Posterior vena cava (tissue), 2 donors: Measurements from ENCODE around the gene DLG2. TPM values are rescaled to one million over a fixed set of nuclear protein-coding genes. Genes with fewer than 3 reads are reported as not detected.
"Not testable (repeated sequence)": the region's sequence is repeated elsewhere in the genome, so short reads cannot be mapped to it uniquely, and the experiment has no call there.

ENCODE experiments used
- DNase-seq: peaks from one replicate; pipeline ENCODE4 v3.0.0-alpha.2; 2020; ENCODE audit warnings: low spot score
- intact Hi-C, 2 donors: fragments of 100-400 bp; cut with DNase I; formaldehyde crosslinking; loops; one replicate each; pipeline versions ENCODE4 v1.14.1 to v1.14.2; 2022 to 2023
- total RNA-seq, 2 donors: library from RNA; stranded (reverse); fragmentation: NEBNext Ultra II Directional; extraction: Animal tissue kit (Norgen Biotek cat#: 25700); gene quantifications; one replicate each; pipeline ENCODE4 v1.2.1, GENCODE V29; 2021
- donor health status: DM: yes; HTN: yes; CAD: no.
- donor health status: DM: yes; HTN: yes; CAD: no.

DLG2 gene
- total RNA-seq, 2 donors from 2014 or later, result 17.2 to 20.5 TPM

DNA sequence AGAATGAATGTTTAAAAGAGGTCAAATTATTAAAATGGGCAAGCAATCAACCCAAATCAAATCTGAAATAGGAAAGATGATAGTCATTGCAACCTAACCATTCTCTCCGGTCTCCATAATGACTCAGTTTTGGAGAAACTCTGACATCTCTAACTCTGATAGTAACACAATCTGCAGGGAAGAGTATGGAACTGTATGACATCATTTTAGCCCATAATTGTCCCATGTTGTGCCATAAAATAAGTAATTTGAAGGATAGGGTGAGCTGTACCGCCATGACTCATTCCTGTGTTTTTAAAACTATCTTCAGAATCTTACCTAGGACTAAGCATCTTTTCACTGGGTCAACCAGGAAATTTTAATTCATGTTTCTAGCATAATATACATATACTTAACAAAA lies 350.8 kb downstream of the DLG2 start:
- intact Hi-C loops, result no loop called here
- no peak for DNase-seq

- intact Hi-C loops, DNase-seq: not testable (repeated sequence)
These were observed 356.8 kb downstream of the DLG2 start for GRCh38 chr11:85270315-85270714.

DNA sequence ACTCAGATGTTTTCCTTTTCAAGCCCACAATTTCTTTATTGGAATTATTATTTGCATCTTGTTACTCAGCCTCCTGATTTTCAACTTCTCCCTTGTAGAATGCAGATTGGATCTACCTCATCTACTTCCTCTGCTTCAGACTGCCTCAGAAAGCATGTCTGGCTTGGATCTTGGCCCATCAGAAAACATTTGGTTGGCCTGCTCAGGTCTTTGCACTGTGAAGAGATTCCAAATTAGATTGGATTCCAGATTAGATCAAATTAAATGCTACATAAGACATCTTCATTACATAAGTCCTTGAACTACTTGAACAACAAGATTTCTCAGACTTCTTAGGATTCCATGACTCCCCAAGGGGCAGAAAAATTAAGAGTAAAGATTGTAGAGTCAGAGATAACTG lies 358.0 kb downstream of the DLG2 start:
- intact Hi-C loops, result no loop called here
- DNase-seq, result no peak

DNA sequence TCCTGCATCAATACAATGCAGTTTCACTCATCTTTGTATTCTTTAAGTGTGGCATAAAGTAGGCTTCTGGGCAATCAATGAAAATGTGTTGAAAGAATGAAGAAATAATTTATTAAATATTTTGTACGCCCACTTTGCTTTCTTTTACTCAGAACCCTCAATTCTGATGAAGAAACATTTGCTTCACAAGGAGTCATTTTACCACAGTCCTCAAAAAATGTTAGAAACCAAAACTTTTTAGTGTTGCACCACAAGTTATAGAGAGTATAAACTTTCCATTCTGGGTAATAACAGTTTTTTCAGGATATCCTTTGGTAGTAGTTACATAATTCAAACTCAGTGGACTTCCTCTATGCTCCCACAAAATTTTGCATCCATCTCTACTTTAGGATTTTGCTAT lies 360.5 kb downstream of the DLG2 start:
- intact Hi-C loops, result no loop called here
- no peak for DNase-seq

- DNase-seq, result no peak
- intact Hi-C loops, result no loop called here
These were observed 363.8 kb downstream of the DLG2 start for GRCh38 chr11:85263328-85263727.

DNA sequence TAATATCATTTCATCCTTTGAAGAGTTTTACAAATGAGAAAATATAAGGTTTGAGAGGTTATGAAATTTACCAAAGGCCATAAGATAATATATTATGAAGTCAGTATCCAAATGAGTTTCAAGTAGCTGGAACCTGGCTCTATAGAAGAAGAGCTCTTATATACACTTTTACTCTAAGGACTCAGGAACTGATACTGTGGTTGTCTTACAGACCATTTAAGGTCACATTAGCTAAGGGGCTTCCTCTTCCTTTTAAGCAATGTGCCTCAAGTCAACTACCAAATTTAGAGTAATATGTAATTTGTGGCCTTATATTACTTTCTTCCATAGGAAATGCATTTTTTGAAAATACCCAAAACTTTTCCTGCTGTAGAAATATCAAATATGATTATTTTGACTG lies 369.3 kb downstream of the DLG2 start:
- intact Hi-C loops, result no loop called here
- DNase-seq, result no peak

DNA sequence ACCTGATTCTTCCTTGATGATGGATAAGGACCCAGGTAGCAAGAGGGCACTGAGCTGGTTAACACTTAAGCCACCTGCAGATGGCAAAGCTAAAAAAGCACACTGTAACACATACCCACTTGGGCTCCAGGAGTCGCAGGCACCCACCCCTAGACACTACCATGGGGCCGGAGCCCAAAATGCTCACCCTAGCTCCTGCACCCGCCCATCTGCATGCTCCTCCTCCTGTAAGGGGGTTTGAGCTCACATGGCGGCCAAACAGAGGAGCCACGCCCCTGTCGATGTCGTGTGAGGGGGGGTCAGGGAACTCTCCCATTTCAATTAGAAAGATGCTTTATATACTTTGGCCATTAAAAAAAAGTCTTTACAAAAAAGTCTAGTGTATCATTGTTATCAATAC lies 370.7 kb downstream of the DLG2 start:
- no peak for DNase-seq
- intact Hi-C loops, result no loop called here

GRCh38 chr11:85249482-85249881 lies 377.7 kb downstream of the DLG2 start:
- no peak for DNase-seq

DNA sequence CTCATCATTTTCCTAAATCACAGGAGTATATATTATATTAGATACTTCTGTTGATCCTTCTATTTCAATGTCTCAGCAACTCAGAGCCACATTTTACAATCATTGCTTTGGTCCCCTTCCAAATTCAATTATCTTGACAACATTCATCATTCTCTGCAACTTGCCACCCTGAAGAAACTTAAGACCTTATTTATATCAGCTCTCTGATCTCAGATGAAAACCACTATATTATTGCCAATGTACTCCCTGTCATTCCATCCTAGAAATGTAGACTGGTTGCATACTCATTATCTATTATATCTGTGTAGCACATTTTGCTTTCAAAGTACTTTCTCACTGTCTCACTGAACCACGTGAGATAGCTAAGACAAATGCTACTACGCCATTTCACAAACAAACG lies 379.3 kb downstream of the DLG2 start:
- intact Hi-C loops, result no loop called here
- DNase-seq, result no peak

More at GRCh38 chr11:85249482-85249881, 377.7 kb downstream of the DLG2 start:
- intact Hi-C loops, result no loop called here

DNA sequence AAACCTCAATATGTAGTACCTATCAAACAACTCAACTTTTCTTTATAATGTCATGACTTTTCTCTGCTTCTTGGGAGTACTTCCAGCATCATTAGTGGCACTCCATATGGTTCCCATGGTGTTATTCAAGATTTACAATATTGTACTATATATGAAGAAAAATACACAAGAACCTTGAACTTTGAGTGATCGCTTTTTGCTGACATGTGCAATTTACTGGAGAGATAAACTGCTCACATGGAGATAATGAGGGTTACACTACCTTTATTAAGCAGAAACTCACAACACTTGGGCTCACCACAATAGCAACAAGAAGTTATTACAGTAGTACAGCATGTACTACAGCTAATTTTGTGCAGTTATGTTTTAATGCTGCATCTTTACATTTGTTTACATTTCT lies 388.2 kb downstream of the DLG2 start:
- intact Hi-C loops, result no loop called here

DNA sequence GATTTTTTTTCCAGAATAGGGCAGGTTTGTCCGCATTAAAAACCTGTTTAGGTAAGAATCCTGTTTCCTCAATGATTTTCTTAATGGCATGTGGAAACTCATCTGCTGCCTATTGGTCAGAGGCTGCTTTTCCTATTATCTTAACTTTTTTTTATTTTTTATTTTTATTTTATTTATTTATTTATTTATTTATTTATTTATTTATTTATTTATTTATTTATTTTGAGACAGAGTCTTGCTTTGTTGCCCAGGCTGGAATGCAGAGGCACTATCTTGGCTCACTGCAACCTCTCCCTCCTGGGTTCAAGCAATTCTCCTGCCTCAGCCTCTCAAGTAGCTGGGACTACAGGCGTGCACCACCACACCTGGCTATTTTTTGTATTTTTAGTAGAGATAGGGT lies 389.1 kb downstream of the DLG2 start:
- DNase-seq, intact Hi-C loops: not testable (repeated sequence)

More for the DNA sequence above, 388.2 kb downstream of the DLG2 start:
- no peak for DNase-seq

GRCh38 chr11:85236211-85236610 lies 390.9 kb downstream of the DLG2 start:
- no peak for DNase-seq
- intact Hi-C loops, result no loop called here

DNA sequence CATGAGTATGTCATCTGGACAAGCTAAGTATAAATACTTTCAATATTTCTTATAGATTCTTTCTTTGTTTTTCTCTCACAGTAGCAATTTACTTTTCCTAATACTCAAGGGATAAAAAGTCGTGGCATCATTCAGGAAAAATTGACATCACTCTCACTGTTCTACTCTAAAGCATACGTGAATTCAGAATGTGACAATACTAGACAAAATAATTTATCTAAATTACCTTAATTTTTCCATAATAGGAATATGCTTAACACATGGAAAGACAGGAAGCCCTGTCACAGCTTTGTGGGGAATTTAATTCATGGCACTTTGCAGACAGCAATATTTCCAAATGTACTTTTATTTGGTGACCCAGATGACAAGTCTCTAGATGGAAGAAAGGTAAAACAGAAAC lies 394.6 kb downstream of the DLG2 start:
- DNase-seq, result no peak
- intact Hi-C loops, result no loop called here

DNA sequence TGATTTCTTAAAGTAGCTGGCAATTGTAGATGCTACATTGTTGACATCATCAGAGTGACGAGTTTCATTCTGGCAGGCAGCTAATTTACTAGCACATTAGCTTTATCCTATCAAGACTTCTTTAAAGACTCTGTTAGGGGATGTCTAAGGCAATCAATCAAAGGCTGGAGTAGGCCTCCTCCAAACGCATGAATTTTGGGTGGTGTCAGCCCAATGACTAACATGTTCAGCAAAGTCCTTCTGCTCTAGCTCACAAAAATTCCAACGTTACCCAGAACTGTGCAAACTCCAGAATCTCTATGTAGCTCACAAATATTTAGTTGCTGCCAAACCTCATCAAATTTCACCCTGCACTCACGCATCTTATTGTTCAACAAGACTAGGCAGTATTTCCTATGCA lies 395.6 kb downstream of the DLG2 start:
- intact Hi-C loops, result no loop called here
- no peak for DNase-seq

DNA sequence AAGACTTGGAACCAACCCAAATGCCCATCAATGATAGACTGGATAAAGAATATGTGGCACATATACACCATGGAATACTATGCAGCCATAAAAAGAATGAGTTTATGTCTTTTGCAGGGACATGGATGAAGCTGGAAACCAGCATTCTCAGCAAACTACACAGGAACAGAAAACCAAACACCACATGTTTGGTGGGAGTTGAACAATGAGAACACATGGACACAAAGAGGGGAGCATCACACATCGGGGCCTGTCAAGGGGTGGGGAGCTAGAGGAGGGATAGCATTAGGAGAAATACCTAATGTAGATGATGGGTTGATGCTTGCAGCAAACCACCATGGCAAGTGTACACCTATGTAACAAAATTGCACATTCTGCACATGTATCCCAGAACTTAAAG lies 397.4 kb downstream of the DLG2 start:
- intact Hi-C loops, DNase-seq: not testable (repeated sequence)

GRCh38 chr11:85196968-85197367 lies 430.2 kb downstream of the DLG2 start:
- intact Hi-C loops, result loop anchor here in 1 of 2 donors (5.0 kb wide), 1 partner anchor 1430 kb away; no protein-coding TSS in a partner anchor
- DNase-seq, result no peak

DNA sequence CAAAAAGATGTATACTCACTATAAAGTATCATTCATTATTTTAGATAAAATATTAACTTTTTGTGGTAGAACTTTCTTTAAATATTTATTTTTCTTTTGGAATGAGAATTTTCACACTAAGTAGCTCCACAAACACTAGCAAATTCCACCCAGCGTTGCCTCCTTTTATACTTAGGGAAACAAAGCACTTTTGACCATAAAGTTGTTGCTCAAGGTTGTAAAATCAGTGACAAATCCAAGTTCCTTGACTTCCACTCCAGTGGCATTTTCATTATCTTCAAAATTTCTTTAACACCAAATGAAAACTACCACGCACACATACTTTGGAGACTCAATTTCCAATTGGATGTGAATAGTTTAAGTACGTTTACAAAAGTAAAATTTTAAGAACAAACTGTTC lies 431.2 kb downstream of the DLG2 start:
- DNase-seq, result no peak
- intact Hi-C loops, result loop anchor here in 1 of 2 donors (5.0 kb wide), 1 partner anchor 1429 kb away; no protein-coding TSS in a partner anchor

GRCh38 chr11:85187992-85188391 lies 439.2 kb downstream of the DLG2 start:
- DNase-seq, result no peak
- intact Hi-C loops, result no loop called here

- DNase-seq, result no peak
- intact Hi-C loops, result no loop called here
These were observed 442.4 kb downstream of the DLG2 start for GRCh38 chr11:85184721-85185120.

DNA sequence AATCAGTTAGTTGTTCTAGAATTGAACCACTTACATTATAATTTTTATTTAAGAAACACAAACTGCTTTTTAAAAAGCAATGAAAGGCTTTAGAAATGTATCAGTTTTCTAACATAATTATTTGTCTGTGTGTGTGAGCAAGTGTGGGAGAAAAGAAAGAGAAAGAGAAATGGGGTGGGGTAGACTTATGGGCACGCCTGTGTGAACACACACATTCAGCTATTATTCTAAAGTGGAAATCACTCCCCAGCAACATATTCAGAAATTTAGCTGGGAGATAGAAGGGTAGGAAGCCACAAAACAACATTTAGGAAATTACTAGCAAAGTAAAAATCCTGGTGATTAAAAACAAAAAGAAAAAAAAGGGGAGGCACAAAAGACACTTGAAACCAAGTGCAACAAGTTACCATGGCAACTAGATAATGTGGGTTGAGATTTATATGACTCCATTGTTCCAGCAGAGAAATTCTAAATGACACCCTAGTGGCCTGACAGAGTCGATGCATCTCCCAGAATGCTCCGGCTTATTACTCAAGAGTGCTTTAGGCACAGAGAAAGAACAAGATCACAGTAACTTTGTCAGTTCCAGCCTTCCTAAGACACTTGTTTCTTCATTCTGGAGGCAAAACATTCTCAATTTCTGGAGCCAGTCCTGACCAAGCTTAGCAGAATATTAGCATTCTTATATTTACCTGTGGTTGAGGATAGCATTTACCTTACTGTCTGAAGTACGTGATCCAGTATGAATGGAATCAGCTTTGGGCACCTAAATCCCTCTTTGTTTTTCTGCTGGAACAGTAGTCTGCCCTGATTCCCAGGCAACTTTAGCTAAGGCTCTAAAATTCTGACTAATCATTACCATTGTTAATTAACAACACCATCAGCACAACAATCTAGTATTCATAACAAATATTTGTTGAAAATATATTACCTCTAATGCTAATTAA lies 444.4 kb downstream of the DLG2 start:
- DNase-seq, result no peak
- intact Hi-C loops, result no loop called here

- intact Hi-C loops, result no loop called here
- DNase-seq, result no peak
These were observed 446.6 kb downstream of the DLG2 start for GRCh38 chr11:85180528-85180927.
